Heart right ventricle (tissue), 16 donors: ENCODE measurements around the gene INO80C. TPM values are rescaled to one million over a fixed set of nuclear protein-coding genes. Genes with fewer than 3 reads are reported as not detected.
"Not testable (repeated sequence)": the region's sequence is repeated elsewhere in the genome, so short reads cannot be mapped to it uniquely, and the experiment has no call there.

ENCODE experiments used
- ATAC-seq, 8 donors: fragments of 200-7000 bp; cut with Tn5 transposase; one replicate each; pipeline ENCODE4 v1.9.1; 2020; ENCODE audit warnings: mild to moderate bottlenecking in 8 of 8, moderate library complexity in 8 of 8, moderate number of reproducible peaks in 1 of 8
- DNase-seq, 2 donors: peaks; one replicate each; pipeline ENCODE4 v3.0.0-alpha.2; 2020
- H3K27ac ChIP-seq, 10 donors: fragments of 200-600 bp; sonication (generic) in 2 of 10; one replicate each; pipeline versions ENCODE4 v1.5.0 to v1.8.0; 2020 to 2022; ENCODE audit warnings: mild to moderate bottlenecking in 3 of 10
- H3K27me3 ChIP-seq, 7 donors: fragments of 200-600 bp; one replicate each; pipeline ENCODE4 v1.8.0; 2021 to 2022; ENCODE audit warnings: mild to moderate bottlenecking in 2 of 7
- H3K36me3 ChIP-seq, 9 donors: fragments of 200-600 bp; sonication (generic) in 1 of 9; one replicate each; pipeline versions ENCODE4 v1.5.0 to v1.8.0; 2020 to 2022; ENCODE audit warnings: mild to moderate bottlenecking in 2 of 9
- H3K4me1 ChIP-seq, 9 donors: fragments of 200-600 bp; sonication (generic) in 1 of 9; one replicate each; pipeline versions ENCODE4 v1.5.0 to v1.8.0; 2020 to 2022; ENCODE audit warnings: mild to moderate bottlenecking in 4 of 9
- H3K4me3 ChIP-seq, 10 donors: fragments of 200-600 bp; sonication (generic) in 2 of 10; one replicate each; pipeline versions ENCODE4 v1.5.0 to v1.8.0; 2020 to 2022; ENCODE audit warnings: mild to moderate bottlenecking in 7 of 10, moderate library complexity in 2 of 10
- H3K9me3 ChIP-seq, 11 donors: fragments of 200-600 bp in 10 of 11; sonication (generic) in 2 of 11; one replicate each; pipeline versions ENCODE4 v1.5.0 to v1.8.0; 2013 to 2022; ENCODE audit warnings: mild to moderate bottlenecking in 2 of 11, control low read depth in 1 of 11, moderate library complexity in 1 of 11
- WGBS, 2 donors: extraction: QIAGEN DNeasy Blood & Tissue Kit; methylation state at CpG; one replicate each; pipeline ENCODE4 v1.1.7; 2013; ENCODE audit warnings: inconsistent platforms in 1 of 2; 5-methylcytosine and 5-hydroxymethylcytosine counted together
- intact Hi-C, 10 donors: fragments of 100-400 bp; cut with DNase I; formaldehyde crosslinking; loops; one replicate each; pipeline versions ENCODE4 v1.11.1 to v1.14.2; 2022
- polyA plus RNA-seq, 2 donors: library from polyadenylated mRNA; stranded (reverse); fragments of 200-250 nt; gene quantifications; one replicate each; pipeline ENCODE4 v1.2.3, GENCODE V29; 2013
- total RNA-seq, 10 donors: library from RNA; stranded (reverse); fragmentation: NEBNext Ultra II Directional in 3 of 10; extraction: Animal tissue kit (Norgen Biotek cat#: 25700) in 3 of 10; gene quantifications; one replicate each; pipeline versions ENCODE4 v1.2.1 to v1.2.4, GENCODE V29; 2021 to 2023
- TF ChIP-seq, protein P1 (sequence below), 9 donors: fragments of 200-600 bp; sonication (generic) in 2 of 9; IDR thresholded peaks; one replicate each; pipeline versions ENCODE4 v1.5.0 to v1.8.0; 2021 to 2022; ENCODE audit warnings: antibody characterized with exemption in 9 of 9, mild to moderate bottlenecking in 5 of 9, moderate library complexity in 1 of 9
- donor health status: Arrhythmogenic right ventricular cardiomyopathy.
- donor health status: ischemic (EF 13 %, LVEDD 7.1; RV severe dilation, severe dysfunction).
- donor health status: healthy with polysubstance abuse.
- donor health status: DM: no; HTN: yes; CAD: no.
- donor health status: DM: no; HTN: no; CAD: no.
- donor health status: ischemic (EF 25% LVEDD 6.9; RV normal size, moderate dysfunction).
- donor health status: ischemic (EF 25% LVEDD 5.7; RV mildly dilated, moderate dysfunction).
- donor health status: healthy.
- donor health status: DM: yes; HTN: yes; CAD: no.
- donor health status: Ischemic cardiomyopathy.
- donor health status: ischemic (EF 35%, LVEDD 5.7; RV mildly dilated, moderate dysfunction).
- donor health status: nonischemic (EF 11% LVEDD 7.7; RV severe dilation, severe dysfunction).
- donor health status: DM: yes; HTN: yes; CAD: no.
- donor health status: PGD.
- donor health status: ischemic (EF 29% LVEDD 5.4; RV normal size, mild dysfunction).
- donor health status: nonischemic (EF 23%, LVEDD 6.1; RV moderate dilation, normal function).

The INO80C gene
- total and polyA plus RNA-seq, 12 donors, result 17.3 to 28.4 (median 25.2) TPM

DNA sequence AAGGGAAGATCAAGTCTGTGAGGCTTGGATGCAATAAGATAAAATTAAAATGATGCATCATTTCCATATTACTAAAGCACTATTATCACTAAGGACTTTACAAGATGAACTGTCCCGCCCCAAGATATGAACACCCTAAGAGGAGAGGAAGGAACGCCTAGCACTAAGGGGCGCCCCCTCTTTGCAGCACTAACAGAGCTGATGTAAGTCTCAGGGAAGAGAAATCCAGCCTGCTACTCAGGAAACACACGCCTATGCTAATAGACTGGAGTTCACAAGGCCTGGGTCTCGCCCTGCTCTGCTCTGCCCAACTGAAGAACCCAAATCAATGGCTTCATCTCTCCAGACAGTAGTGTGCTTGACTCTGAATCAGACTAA is 6.1 kb downstream of the INO80C start:
- no peak overlapping the region for H3K4me3 ChIP-seq
- ATAC-seq, result peak in 6 of 8 donors; percentile 45 to 72 (median 64)
- no peaks in the 10 kb centered on the region for H3K36me3 ChIP-seq
- no peak for DNase-seq
- peak overlapping the region in 4 of 10 donors; percentile 24 to 69 (median 46) for H3K27ac ChIP-seq
- H3K27me3 ChIP-seq, result no peaks in the 10 kb centered on the region
- TF ChIP-seq, protein P1, sequence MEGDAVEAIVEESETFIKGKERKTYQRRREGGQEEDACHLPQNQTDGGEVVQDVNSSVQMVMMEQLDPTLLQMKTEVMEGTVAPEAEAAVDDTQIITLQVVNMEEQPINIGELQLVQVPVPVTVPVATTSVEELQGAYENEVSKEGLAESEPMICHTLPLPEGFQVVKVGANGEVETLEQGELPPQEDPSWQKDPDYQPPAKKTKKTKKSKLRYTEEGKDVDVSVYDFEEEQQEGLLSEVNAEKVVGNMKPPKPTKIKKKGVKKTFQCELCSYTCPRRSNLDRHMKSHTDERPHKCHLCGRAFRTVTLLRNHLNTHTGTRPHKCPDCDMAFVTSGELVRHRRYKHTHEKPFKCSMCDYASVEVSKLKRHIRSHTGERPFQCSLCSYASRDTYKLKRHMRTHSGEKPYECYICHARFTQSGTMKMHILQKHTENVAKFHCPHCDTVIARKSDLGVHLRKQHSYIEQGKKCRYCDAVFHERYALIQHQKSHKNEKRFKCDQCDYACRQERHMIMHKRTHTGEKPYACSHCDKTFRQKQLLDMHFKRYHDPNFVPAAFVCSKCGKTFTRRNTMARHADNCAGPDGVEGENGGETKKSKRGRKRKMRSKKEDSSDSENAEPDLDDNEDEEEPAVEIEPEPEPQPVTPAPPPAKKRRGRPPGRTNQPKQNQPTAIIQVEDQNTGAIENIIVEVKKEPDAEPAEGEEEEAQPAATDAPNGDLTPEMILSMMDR (IDR thresholded peaks at IDR 0.05), result no peak
- peaks cover 0 to 41% (median 26%) of the 10 kb centered on the region in 9 donors for H3K4me1 ChIP-seq
- no peaks in the 10 kb centered on the region for H3K9me3 ChIP-seq
- intact Hi-C loops, result loop anchor here in 2 of 10 donors (2.0 to 5.0 kb wide), 2 partner anchors 23 to 84 kb away; no protein-coding TSS in a partner anchor
- 67 to 69% methylated on average over 5 of the region's 5 CpGs for WGBS, 2 donors

DNA sequence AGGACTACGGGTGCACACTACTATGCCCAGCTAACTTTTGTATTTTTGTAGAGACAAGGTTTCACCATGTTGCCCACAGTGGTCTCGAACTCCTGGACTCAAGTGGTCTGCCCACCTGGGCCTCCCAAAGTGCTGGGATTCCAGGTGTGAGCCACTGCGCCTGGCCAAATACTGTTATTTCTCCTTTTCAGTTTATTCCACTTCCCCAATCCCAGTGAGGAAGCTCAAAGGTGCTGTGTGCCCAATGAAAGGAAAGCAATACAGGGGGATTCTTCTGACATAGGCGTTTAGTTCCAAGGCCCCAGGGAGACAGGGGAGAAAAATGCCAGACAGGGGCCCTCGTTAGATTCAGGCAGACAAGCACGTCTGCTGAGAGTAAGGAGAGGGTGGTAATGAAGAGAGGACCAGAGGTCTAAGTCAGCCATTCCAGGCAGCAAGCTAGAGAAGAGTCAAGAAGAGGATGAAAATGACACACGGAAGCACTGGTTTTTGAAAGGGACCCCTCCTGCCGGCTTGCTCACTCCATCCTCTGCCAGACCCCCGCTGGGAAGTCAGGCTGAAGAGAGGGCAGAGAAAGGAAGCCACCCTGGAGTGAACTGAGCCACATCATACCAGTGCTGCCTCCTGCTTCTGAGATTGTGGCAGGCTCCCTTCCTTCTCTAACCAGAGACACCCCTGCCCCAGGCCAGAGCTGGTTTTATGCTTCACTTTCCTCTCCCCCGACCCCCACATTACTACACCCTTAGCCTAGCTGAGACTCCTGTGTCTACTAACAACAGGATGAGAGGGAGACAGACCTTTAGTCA is 6.7 kb downstream of the INO80C start:
- 67 to 74% methylated on average over 10 of the region's 10 CpGs for WGBS, 2 donors
- Histone ChIP-seq H3K4me1 (peaks cover 0 to 35% (median 20%) of the 10 kb centered on the region in 9 donors), H3K4me3 (no peak overlapping the region), H3K36me3 (no peaks in the 10 kb centered on the region), H3K27me3 (no peaks in the 10 kb centered on the region), H3K9me3 (no peaks in the 10 kb centered on the region), H3K27ac (peak overlapping the region in 5 of 10 donors; percentile 19 to 69 (median 42))
- TF ChIP-seq, protein P1 (IDR thresholded peaks at IDR 0.05), result no peak
- no peak for DNase-seq
- peak in 4 of 8 donors; percentile 24 to 40 (median 32) for ATAC-seq
- intact Hi-C loops, result loop anchor here in 1 of 10 donors (5.0 kb wide), 1 partner anchor 84 kb away; no protein-coding TSS in a partner anchor

DNA sequence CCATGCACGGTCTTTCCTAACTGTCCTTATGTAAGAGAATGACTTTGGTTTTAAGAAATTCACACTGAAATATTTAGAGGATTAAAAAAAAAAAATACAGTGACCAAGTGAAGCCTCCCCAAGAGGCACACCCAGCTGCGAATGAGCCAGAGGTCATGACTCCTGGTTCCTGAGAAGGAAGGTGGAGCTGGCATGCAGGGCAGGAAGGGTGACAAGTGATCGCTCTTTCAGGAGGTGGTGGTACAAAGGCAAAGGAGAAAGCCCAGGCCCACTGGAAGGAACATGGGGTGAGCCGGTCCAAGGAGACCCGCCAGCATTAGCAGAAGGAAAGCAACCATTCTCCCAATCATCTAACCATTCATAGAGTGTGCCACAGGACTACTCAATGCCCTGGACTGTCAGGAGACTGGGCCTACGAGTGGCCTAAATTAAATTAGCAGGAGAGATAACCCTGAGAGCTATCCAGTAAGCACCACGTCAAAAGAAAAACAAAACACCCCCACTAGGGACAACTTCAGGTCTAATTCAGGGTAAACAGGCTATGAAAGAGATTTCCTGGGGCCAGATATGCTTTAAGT is 7.8 kb downstream of the INO80C start:
- WGBS, 2 donors, result 60% methylated on average over 7 of the region's 7 CpGs
- peak overlapping the region in 6 of 10 donors; percentile 33 to 69 (median 46) for H3K27ac ChIP-seq
- no peaks in the 10 kb centered on the region for H3K36me3 ChIP-seq
- TF ChIP-seq, protein P1 (IDR thresholded peaks at IDR 0.05), result no peak
- peak in 6 of 8 donors; percentile 28 to 63 (median 51) for ATAC-seq
- peaks cover 0 to 28% (median 16%) of the 10 kb centered on the region in 9 donors for H3K4me1 ChIP-seq
- no peaks in the 10 kb centered on the region for H3K9me3 ChIP-seq
- H3K4me3 ChIP-seq, result no peak overlapping the region
- H3K27me3 ChIP-seq, result no peaks in the 10 kb centered on the region
- peak in 1 of 2 donors; percentile 13 for DNase-seq
- intact Hi-C loops, result loop anchor here in 1 of 10 donors (5.0 kb wide), 1 partner anchor 83 kb away; no protein-coding TSS in a partner anchor

DNA sequence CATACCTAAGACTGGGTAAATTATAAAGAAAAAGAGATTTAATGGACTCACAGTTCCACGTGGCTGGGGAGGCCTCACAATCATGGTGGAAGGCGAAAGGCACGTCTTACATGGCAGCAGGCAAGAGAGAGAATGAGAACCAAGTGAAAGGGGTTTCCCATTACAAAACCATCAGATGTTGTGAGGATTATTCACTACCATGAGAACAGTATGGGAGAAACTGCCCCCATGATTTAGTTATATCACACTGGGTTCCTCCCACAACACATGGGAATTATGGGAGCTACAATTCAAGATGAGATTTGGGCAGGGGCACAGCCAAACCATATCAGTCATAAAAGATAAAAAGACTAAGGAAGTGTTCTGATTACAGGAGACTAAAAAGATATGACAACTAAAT is 8.5 kb downstream of the INO80C start:
- H3K4me3 ChIP-seq, intact Hi-C loops, ATAC-seq, DNase-seq, H3K36me3 ChIP-seq, H3K27me3 ChIP-seq, H3K9me3 ChIP-seq: not testable (repeated sequence)
- WGBS, 2 donors, result 90 to 97% methylated on average over 3 of the region's 3 CpGs
- Histone ChIP-seq H3K4me1 (peaks cover 0 to 28% (median 16%) of the 10 kb centered on the region in 9 donors), H3K27ac (peak overlapping the region in 6 of 10 donors; percentile 14 to 69 (median 46))

DNA sequence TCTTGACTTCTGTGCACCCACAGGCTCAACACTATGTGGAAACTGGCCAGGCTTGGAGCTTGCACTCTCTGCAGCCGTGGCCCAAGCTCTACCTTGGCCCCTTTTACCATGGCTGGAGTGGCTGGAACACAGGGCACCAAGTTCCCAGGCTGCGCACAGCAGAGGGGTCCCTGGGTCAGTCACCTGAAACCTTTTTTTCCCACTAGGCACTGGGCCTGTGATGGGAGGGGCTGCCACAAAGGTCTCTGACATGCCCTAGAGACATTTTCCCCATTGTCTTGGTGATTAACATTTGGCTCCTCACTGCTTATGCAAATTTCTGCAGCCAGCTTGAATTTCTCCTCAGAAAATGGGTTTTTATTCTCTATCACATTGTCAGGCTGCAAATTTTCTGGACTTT is 9.4 kb downstream of the INO80C start:
- H3K36me3 ChIP-seq, intact Hi-C loops, ATAC-seq, H3K4me3 ChIP-seq, DNase-seq, H3K27ac ChIP-seq, H3K9me3 ChIP-seq, H3K27me3 ChIP-seq: not testable (repeated sequence)
- peaks cover 0 to 28% (median 16%) of the 10 kb centered on the region in 9 donors for H3K4me1 ChIP-seq
- WGBS, 2 donors, result 97 to 100% methylated on average over 2 of the region's 2 CpGs

DNA sequence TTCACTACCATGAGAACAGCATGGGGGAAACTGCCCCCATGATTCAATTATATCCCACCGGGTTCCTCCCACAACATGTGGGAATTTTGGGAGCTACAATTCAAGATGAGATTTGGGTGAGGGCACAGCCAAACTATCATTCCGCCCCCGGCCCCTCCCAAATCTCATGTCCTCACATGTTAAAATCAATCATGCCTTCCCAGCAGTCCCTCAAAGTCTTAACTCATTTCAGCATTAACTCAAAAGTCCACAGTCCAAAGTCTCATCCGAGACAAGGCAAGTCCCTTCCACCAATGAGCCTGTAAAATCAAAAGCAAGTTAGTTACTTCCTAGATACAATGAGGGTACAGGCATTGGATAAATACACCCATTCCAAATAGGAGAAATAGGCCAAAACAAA is 10.2 kb downstream of the INO80C start:
- DNase-seq, H3K9me3 ChIP-seq, ATAC-seq, H3K4me3 ChIP-seq, H3K36me3 ChIP-seq, intact Hi-C loops, H3K27me3 ChIP-seq, H3K27ac ChIP-seq: not testable (repeated sequence)
- WGBS, 2 donors, result 97% methylated on average over 4 of the region's 4 CpGs
- peaks cover 0 to 28% (median 16%) of the 10 kb centered on the region in 9 donors for H3K4me1 ChIP-seq
